Measurements from ENCODE around the gene LRRC52.
A peak's percentile ranks its signal among the peaks of the same experiment; 100 is the strongest.

Gene LRRC52

GRCh38 chr1:165543532-165544438, at the start of gene LRRC52:
TSS of gene LRRC52 (plus strand) at chr1:165544000. CDS start at chr1:165544297, 297 bp downstream.
- peak; percentile 20 to 24 for DNase-seq

- no peak for DNase-seq
Observed at GRCh38 chr1:165494949-165495857, 48.6 kb upstream of the LRRC52 start.

- DNase-seq: no peak
Observed at GRCh38 chr1:165495858-165496205, 48.0 kb upstream of the LRRC52 start.

- no peak for DNase-seq
Observed at GRCh38 chr1:165496501-165496900, 47.3 kb upstream of the LRRC52 start.

- no peak for DNase-seq
Observed at GRCh38 chr1:165497069-165498013, 46.5 kb upstream of the LRRC52 start.

GRCh38 chr1:165501330-165501969, 42.4 kb upstream of the LRRC52 start:
- DNase-seq: no peak

- DNase-seq: no peak
Observed at GRCh38 chr1:165501970-165502348, 41.8 kb upstream of the LRRC52 start.

GRCh38 chr1:165507570-165507969, 36.2 kb upstream of the LRRC52 start:
- DNase-seq: no peak

GRCh38 chr1:165508291-165508690, 35.5 kb upstream of the LRRC52 start:
- DNase-seq: no peak

- no peak for DNase-seq
Observed at GRCh38 chr1:165512816-165513215, 31.0 kb upstream of the LRRC52 start.

GRCh38 chr1:165516469-165516868, 27.3 kb upstream of the LRRC52 start:
- DNase-seq: no peak

- DNase-seq: no peak
Observed at GRCh38 chr1:165520646-165521045, 23.2 kb upstream of the LRRC52 start.

GRCh38 chr1:165524639-165525285, 19.0 kb upstream of the LRRC52 start:
- no peak for DNase-seq

- DNase-seq: no peak
Observed at GRCh38 chr1:165525708-165526107, 18.1 kb upstream of the LRRC52 start.

- DNase-seq: no peak
Observed at GRCh38 chr1:165527251-165528007, 16.4 kb upstream of the LRRC52 start.

GRCh38 chr1:165531021-165531420, 12.8 kb upstream of the LRRC52 start:
- DNase-seq: no peak

- no peak for DNase-seq
Observed at GRCh38 chr1:165532053-165532452, 11.7 kb upstream of the LRRC52 start.

GRCh38 chr1:165533254-165533653, 10.5 kb upstream of the LRRC52 start:
- no peak for DNase-seq

- no peak for DNase-seq
Observed at GRCh38 chr1:165536016-165536415, 7.8 kb upstream of the LRRC52 start.

GRCh38 chr1:165537356-165538109, 6.3 kb upstream of the LRRC52 start:
- DNase-seq: peak in 1 of 2 donors; percentile 15
